GM18526 (cell line): ENCODE data around the gene MYRIP.

Source experiments
- POLR2A ChIP-seq: IDR thresholded peaks from 3 replicates; pipeline ENCODE4 v1.6.1; 2011; ENCODE audit not compliant: insufficient read length; ENCODE audit errors: extremely low read depth

The MYRIP gene

GRCh38 chr3:40228792-40229350 is 419.5 kb downstream of the MYRIP start:
- no peak for TF ChIP-seq POLR2A

GRCh38 chr3:40229386-40229785 is 420.0 kb downstream of the MYRIP start:
- no peak for TF ChIP-seq POLR2A

GRCh38 chr3:40229963-40230362 is 420.6 kb downstream of the MYRIP start:
- no peak for TF ChIP-seq POLR2A

GRCh38 chr3:40230382-40230781 is 421.0 kb downstream of the MYRIP start:
- no peak for TF ChIP-seq POLR2A

- TF ChIP-seq POLR2A = no peak
Observed at GRCh38 chr3:40232626-40233025, 423.2 kb downstream of the MYRIP start.

GRCh38 chr3:40237159-40237558 is 427.8 kb downstream of the MYRIP start:
- TF ChIP-seq POLR2A = no peak

GRCh38 chr3:40237889-40238571 is 428.6 kb downstream of the MYRIP start:
- no peak for TF ChIP-seq POLR2A

GRCh38 chr3:40240921-40241320 is 431.5 kb downstream of the MYRIP start:
- TF ChIP-seq POLR2A = no peak

GRCh38 chr3:40242216-40242615 is 432.8 kb downstream of the MYRIP start:
- no peak for TF ChIP-seq POLR2A

GRCh38 chr3:40242638-40243037 is 433.2 kb downstream of the MYRIP start:
- TF ChIP-seq POLR2A = no peak

- TF ChIP-seq POLR2A = no peak
Observed at GRCh38 chr3:40243056-40243455, 433.6 kb downstream of the MYRIP start.

- no peak for TF ChIP-seq POLR2A
Observed at GRCh38 chr3:40247714-40248454, 438.5 kb downstream of the MYRIP start.

- TF ChIP-seq POLR2A = no peak
Observed at GRCh38 chr3:40248591-40248990, 439.2 kb downstream of the MYRIP start.

GRCh38 chr3:40249168-40249567 is 439.8 kb downstream of the MYRIP start:
- no peak for TF ChIP-seq POLR2A

GRCh38 chr3:40254491-40254890 is 445.1 kb downstream of the MYRIP start:
- no peak for TF ChIP-seq POLR2A

GRCh38 chr3:40254891-40255290 is 445.5 kb downstream of the MYRIP start:
- no peak for TF ChIP-seq POLR2A
